ENCODE measurements around the gene PSAP.
"Not testable (repeated sequence)": the region's sequence is repeated elsewhere in the genome, so short reads cannot be mapped to it uniquely, and the experiment has no call there.

PSAP gene

DNA sequence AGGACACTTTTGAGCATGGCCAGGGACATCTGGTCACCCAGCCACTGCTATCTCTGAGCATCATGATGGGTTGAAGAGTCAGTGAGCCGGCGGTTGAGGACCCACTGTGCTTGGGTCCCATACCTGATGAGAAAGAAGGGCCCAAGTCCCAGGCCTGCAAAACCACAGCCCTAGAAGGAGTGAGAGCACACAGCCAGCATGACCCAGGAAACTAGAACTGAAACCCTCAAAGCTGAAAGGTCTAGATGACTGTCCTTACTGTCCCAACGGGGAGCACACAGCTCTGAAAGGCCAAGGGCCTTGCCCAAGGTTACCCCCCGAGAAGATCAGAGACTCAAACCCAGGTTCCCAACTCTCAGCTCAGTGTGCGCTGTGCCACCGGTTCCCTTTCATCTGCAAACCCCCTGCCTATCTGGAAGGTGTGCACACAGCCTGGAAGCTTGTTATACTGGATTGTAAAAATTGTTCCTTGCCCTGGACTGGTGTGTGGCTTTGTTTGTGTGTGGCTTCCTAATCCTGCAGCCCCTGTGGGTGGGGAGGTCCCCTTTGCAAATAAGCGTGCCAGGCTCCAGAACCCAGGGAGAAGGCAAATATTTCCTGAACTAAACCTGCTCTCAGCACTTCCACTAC, 22.6 kb upstream of the PSAP start:
- no peak for DNase-seq

DNA sequence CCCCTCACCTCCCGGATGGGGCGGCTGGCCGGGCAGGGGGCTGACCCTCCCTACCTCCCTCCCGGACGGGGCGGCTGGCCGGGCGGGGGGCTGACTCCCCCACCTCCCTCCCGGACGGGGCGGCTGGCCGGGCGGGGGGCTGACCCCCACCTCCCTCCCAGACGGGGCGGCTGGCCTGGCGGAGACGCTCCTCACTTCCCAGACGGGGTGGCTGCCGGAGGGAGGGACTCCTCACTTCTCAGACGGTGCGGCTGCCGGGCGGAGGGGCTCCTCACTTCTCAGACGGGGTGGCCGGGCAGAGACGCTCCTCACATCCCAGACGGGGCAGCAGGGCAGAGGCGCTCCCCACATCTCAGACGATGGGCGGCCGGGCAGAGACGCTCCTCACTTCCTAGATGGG, 18.6 kb upstream of the PSAP start:
- not testable (repeated sequence) for DNase-seq

DNA sequence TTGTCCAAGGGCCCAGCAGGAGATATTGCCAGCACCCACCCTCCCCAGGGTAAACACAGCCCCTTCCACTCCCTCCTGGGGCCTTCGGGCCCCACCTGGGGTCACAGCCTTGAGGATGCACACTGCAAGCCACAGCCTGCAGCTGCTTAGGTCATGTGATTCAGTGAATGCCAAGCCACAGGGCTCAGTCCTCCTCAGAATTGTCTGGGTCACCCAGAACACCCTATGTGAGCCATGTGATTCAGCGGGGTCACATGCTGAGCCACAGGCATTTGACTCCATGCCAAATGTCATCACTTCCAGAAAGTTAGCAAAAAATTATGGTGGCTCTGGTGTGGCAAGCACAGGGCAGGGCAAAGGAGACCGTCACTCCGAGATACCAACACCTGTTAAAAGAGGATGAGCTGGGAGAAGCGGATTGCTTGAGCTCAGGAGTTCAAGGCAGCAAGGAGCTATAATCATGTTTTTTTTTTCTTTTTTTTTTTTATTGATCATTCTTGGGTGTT, 17.2 kb upstream of the PSAP start:
- no peak for DNase-seq

GRCh38 chr10:71865561-71866041, 14.6 kb upstream of the PSAP start:
- DNase-seq: no peak

GRCh38 chr10:71864911-71865361, 13.9 kb upstream of the PSAP start:
- DNase-seq: no peak

DNA sequence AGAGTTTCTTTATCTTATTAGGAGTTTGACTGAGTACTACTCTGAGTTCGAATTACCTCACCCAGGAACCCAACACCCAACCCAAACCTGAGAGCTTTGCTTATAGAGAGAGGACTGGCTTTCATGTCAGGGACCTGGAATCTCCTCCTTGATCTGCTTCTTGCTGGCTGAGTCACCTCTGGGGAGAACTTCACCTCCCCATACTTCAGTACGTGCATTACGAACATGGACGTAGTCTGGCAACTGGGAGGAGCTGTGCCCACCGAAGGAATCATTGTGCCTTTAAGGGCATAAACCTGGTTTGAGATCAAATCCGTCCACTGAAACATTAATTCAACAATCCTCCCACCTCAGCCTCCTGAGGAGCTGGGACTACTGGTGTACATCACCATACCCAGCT, 12.2 kb upstream of the PSAP start:
- no peak for DNase-seq

DNA sequence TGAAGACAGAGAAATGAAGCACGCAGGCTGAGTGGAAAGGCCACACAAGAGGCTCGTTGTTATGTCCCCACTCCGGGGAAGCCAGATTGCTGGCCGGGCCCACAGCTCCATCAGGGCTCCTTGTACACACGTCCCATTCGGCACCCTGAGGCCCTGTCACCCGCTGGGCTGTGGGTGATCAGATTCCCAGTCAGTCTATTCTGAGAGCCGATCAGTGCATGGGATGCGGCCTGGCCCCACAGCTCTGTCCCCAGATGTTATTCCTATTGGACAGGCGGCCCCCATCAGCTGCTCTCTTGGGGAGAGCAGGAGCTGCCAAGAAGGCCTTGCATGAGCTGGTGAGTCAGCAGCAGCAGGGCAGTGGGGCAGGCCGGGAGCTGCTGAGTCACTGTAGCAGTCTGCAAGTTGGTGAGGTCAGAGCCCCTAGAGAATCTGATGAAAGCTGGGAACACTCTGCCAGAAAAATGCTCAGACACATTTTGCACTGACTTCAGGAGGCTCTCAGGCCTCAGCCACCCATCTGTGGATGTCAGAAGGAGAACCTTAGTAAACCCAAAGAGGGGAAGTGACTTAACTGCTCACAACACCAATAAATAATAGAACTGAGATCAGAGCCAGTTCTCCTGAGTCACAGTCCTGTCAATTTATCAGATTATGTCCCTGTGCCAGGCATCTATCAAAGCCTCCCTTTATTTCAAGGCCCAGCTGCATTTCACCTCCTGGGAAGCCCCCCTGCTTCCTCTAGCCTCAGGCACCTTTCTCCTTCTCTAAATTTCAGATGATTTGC, 9.4 kb upstream of the PSAP start:
- peak; percentile 29 to 51 for DNase-seq

DNA sequence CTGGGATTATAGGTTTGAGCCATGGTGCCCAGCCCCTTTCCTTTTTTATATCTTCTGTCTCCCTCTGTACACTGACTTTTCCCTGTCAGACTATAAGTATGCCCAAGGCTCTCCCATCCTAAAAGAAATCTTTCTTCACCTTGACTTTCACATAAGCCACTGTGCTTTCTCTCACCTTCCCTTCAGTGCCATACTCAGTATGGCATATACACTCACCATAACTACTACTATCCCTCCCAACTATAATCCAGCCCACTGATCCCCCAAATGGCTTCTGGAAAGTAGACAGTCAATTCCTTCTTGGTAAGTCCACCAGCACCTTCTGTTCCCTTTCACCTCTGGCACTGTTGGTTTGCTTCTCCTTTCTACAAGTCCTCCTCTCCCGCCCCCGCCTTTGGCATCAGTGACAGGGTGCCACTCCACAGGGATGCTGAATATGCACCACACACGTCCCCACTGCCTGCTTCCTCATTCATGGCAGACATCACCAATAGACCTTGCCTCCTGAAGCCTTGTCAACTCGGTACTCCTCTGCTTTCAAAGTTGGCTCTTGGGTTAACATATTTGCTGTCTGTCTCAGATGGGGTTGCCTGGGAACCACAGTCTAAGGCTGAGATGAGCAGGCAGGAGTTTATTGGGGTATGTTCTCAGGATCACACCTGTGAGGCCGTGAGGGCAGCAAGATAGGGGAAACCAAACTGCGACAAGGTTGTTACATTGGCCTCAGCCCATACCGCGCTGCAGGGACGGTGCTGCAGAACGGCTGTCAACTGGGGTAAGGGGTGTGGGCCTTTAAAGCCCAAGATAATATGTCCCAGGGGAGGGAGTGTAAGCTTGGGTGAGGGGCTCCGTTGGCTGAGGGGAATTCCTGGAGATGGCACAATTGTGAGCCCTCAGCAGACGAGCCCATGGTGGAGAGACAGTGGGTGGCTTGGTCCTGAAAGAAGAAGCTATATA, 7.2 kb upstream of the PSAP start:
- no peak for DNase-seq

GRCh38 chr10:71856619-71857018, 5.6 kb upstream of the PSAP start:
- DNase-seq: no peak

DNA sequence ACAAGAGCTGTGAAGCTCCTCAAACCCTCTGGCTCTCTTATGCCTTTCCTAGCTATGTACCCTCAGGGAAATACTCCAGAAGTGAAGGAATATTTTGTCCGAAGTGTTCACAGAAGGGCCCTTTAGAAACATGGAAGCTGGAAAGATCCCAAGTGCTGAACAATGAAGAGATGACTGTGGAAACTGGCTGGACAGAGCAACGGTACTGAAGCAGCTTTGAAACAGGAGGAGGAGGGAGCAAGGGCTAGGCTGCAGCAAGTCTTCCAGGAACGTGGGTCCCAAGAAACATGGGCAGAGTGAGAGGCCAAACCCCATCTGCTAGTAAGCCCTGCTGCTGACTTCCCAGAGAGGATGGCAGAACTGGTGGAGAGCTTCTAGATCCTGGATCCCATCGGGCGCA, 3.0 kb upstream of the PSAP start:
- DNase-seq: no peak

DNA sequence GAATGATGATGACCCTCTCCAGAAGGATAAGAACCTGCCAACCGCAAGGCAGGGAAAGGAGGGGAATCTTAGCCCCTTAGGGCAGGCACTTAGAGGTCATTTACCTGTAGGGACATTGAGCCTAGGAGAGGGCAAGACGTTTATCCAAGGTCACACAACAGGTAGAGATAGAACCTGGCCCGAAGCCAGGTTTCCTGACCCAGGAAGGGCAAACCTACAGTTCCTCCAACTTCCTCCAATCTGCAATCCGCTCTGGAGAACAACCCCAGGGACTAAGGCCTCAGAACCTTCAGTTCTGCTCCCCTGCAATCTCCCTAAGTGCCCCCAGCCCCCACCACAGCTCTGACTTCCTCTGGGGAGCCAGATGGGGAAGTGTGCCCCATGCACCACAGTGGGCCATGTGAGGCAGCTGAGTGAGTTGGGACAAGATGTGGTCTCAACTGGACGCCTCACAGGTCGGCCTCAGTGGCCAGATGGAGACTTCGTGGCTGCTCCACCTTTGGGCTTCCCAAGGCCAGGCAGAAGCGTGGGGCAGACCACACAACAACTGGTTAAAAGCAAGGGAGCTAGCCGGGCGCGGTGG, 1.4 kb upstream of the PSAP start:
- DNase-seq: no peak

GRCh38 chr10:71851465-71852095, 529 bp upstream of the PSAP start:
- DNase-seq: not testable (repeated sequence)

DNA sequence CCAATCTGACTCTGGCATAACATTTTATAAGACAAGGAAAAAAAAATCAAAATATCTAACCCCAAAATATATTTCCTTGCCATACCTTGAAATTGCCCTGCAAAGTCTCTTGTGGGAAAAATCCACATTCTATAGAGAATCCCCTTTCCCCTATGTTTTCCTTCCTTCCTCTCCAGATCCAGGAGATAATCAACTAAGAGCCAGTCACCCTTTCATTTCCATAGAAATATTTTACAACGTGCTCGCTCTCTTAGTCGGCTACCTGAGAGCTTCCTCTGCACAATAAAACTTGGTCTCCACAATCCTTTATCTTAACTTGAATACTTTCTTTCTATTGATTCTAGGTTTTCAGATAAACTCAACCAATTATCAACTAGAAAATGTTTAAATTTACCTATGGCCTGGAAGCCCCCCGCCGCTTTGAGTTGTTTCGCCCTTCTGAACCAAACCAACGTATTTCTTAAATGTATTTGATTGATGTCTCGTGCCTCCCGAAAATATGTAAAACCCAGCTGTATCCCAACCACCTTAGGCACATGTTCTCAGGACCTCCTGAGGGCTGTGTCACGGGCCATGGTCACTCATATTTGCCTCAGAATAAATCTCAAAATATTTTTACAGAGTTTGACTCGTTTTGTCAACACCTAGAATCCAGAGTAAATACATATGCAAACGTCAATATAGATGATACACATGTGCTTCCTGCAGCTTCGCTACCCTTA, 869 bp downstream of the PSAP start:
- no peak for DNase-seq

GRCh38 chr10:71849461-71849908, 1.6 kb downstream of the PSAP start:
- no peak for DNase-seq

- no peak for DNase-seq
These were observed 2.5 kb downstream of the PSAP start for GRCh38 chr10:71848325-71849275.

- no peak for DNase-seq
These were observed 3.6 kb downstream of the PSAP start for GRCh38 chr10:71847418-71847817.

DNA sequence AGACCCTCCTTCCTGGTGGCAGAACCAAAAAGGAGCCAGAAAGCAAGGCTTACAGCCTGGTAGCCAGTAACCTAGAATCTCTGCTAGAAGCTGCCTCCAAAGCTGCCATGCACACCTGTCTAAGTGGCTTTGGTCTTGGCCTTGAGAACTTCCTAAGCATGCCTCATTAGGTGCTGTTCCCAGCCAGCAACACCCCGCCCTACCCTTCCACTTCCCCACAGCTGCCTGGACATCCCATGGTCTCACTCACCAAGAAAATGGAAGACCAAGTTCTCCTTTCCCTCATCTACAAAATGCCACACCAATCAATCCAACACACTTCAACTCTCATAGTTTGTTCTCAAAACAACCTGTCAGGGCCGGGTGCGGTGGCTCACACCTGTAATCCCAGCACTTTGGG, 4.2 kb downstream of the PSAP start:
- DNase-seq: no peak

DNA sequence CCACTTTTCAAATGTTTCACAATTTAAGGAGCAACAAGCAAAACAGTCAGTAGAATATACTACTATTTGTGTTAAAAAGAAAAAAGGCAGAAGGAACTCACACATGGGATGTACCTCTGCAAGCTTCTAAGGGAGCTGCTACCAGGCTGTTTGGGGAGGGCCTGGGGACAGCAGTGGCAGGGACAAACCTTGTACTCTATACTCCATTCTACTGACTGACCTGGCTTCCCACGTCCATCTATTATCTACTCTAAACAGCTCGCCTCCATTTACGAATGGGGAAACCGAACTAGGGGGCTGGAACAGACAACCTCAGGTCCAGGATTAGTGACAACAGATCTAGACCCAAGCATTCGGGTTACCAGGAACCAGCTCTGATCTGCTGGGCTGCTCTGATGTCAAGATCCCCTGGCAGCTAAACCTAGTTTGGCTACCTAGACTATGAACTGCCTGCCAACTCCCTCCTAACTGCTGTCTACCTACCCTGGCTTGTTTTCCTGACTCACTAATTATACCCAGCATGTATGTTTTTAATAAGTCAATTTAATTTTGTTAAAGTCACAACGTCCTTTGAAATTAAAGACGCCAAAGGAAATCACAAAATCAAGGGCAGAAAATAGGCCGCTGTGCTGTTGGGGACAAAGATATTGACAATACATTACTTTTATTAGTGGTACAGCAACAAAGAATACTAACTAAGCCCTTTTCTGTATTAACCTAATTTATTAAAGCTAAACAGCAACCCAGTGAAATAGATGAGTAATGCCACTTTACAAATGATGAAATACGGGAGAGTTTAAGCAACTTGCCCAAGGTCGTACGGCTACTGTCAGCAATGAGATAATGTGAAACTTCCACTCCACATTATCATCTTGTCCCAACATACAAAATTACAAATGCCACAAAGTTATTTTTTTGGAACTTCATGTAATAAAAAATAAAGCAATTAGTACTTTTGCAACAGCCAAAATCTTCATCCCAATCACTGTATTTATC, 5.3 kb downstream of the PSAP start:
- no peak for DNase-seq

DNA sequence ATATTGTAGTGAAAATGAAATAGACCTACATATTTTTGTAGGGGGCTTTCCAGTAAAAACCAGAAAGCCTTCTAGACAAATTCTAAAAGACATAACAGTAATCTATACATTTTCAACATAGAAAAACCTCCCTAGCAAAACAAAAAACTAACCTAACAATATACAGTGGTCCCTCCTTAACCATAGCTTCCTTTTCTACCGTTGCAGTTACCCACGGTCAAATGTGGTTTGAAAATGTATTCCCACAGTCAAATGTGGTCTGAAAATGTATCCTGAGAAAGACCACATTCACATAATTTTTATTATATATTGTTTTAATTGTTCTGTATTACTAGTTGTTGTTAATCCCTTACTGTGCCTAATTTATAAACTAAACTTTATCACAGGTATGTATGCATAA, 6.4 kb downstream of the PSAP start:
- DNase-seq: no peak

Data from activated CD4-positive, alpha-beta T cell treated with anti-CD3 and anti-CD28 coated beads, Interleukin-2, amount 50 U/mL, for 48 hours (primary cell).